ENCODE data around the gene LY6G5B.
"Not testable (repeated sequence)": the region's sequence is repeated elsewhere in the genome, so short reads cannot be mapped to it uniquely, and the experiment has no call there.

LY6G5B gene

GRCh38 chr6:31691564-31692108, 21.9 kb downstream of the LY6G5B start:
- DNase-seq, result no peak

- no peak for DNase-seq
Observed at GRCh38 chr6:31692353-31692752, 22.6 kb downstream of the LY6G5B start.

GRCh38 chr6:31692886-31693285, 23.1 kb downstream of the LY6G5B start:
- no peak for DNase-seq

- DNase-seq, result no peak
Observed at GRCh38 chr6:31693535-31693934, 23.8 kb downstream of the LY6G5B start.

- no peak for DNase-seq
Observed at GRCh38 chr6:31697555-31697954, 27.8 kb downstream of the LY6G5B start.

- DNase-seq, result no peak
Observed at GRCh38 chr6:31700740-31701401, 31.1 kb downstream of the LY6G5B start.

GRCh38 chr6:31701666-31702404, 32.1 kb downstream of the LY6G5B start:
- no peak for DNase-seq

- no peak for DNase-seq
Observed at GRCh38 chr6:31702405-31702818, 32.6 kb downstream of the LY6G5B start.

GRCh38 chr6:31702819-31703716, 33.3 kb downstream of the LY6G5B start, which contains the start of gene ABHD16A:
ABHD16A (minus strand) TSS chr6:31703324; CDS start chr6:31703281, 43 bp downstream.
- peak; percentile 99 for DNase-seq

- DNase-seq, result no peak
Observed at GRCh38 chr6:31705931-31706330, 36.2 kb downstream of the LY6G5B start.

GRCh38 chr6:31706599-31706998, 36.8 kb downstream of the LY6G5B start, which contains the start of gene LY6G6F:
LY6G6F (plus strand) TSS chr6:31706866; CDS start chr6:31706907, 41 bp downstream.
- no peak for DNase-seq

- no peak for DNase-seq
Observed at GRCh38 chr6:31707701-31708100, 37.9 kb downstream of the LY6G5B start.

- DNase-seq, result no peak
Observed at GRCh38 chr6:31708224-31708623, 38.4 kb downstream of the LY6G5B start.

GRCh38 chr6:31709157-31709556, 39.4 kb downstream of the LY6G5B start:
- not testable (repeated sequence) for DNase-seq

- no peak for DNase-seq
Observed at GRCh38 chr6:31710523-31711219, 40.9 kb downstream of the LY6G5B start.

GRCh38 chr6:31711233-31711632, 41.5 kb downstream of the LY6G5B start:
- no peak for DNase-seq

- no peak for DNase-seq
Observed at GRCh38 chr6:31712296-31712695, 42.5 kb downstream of the LY6G5B start.

GRCh38 chr6:31713465-31713864, 43.7 kb downstream of the LY6G5B start:
- DNase-seq, result no peak

GRCh38 chr6:31713991-31714684, 44.4 kb downstream of the LY6G5B start:
- no peak for DNase-seq

GRCh38 chr6:31715022-31715958, 45.5 kb downstream of the LY6G5B start, which contains the start of gene LY6G6D:
LY6G6D (plus strand) TSS chr6:31715348; CDS start chr6:31715356, 8 bp downstream.
- no peak for DNase-seq

Data from fibroblast of skin of abdomen (primary cell).